Hindlimb muscle (tissue), 1 donor: ENCODE results near the gene APMAP. TPM values are rescaled to one million over a fixed set of nuclear protein-coding genes. Genes with fewer than 3 reads are reported as not detected.

Experiments
- DNase-seq: peaks from one replicate; pipeline ENCODE4 v3.0.0-alpha.2; 2013
- polyA plus RNA-seq: library from polyadenylated mRNA; unstranded; fragments of 120-200 nt; gene quantifications from one replicate; pipeline ENCODE4 v1.2.1, GENCODE V29; 2013; ENCODE audit not compliant: insufficient read length

Gene APMAP
- polyA plus RNA-seq, 1 donor, result 47.5 TPM

GRCh38 chr20:25024171-25024570, 31.6 kb upstream of the APMAP start:
- no peak for DNase-seq

DNA sequence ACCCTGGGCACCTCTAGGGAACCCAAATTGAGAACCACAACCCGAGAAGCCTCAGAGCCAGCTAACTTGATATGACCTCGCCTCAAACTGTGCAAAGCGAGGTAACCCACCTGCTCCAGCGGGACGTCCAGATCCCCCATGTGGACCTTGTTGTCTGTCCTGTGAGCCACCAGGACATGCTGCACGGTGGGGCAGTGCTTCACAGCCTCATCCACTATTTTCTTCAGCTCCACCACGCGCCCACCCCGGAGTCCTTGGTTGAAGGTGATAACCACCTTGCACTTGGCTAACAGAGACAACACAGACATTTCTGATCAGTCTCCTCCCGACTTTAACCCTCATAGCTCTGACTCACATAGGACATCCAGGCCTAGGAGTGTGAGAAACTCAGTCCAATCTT, 30.8 kb upstream of the APMAP start:
- DNase-seq, result no peak

DNA sequence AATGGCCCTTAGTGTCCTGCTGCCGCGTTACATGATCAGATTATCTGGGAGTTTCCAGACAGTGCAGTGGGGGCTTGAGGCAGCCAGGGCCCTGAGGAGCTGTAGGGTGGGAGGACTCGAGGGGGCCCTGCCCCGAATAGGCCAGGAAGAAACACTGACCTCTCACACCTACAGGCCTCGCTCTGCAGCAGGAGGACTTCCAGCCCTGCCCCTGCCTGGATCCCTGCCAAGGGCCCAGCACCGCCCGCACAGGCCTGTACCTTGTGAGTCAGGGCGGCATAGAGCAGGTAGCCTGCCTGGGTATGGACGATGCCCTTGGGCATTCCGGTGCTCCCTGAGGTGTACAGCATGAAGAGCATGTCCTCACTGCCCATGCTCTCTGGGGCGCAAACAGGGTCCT, 30.1 kb upstream of the APMAP start:
- DNase-seq, result no peak

- DNase-seq, result no peak
Measured at GRCh38 chr20:25021336-25021735, 28.8 kb upstream of the APMAP start.

GRCh38 chr20:25020901-25021301, 28.4 kb upstream of the APMAP start:
- DNase-seq, result no peak

- DNase-seq, result no peak
Measured at GRCh38 chr20:25020345-25020744, 27.8 kb upstream of the APMAP start.

DNA sequence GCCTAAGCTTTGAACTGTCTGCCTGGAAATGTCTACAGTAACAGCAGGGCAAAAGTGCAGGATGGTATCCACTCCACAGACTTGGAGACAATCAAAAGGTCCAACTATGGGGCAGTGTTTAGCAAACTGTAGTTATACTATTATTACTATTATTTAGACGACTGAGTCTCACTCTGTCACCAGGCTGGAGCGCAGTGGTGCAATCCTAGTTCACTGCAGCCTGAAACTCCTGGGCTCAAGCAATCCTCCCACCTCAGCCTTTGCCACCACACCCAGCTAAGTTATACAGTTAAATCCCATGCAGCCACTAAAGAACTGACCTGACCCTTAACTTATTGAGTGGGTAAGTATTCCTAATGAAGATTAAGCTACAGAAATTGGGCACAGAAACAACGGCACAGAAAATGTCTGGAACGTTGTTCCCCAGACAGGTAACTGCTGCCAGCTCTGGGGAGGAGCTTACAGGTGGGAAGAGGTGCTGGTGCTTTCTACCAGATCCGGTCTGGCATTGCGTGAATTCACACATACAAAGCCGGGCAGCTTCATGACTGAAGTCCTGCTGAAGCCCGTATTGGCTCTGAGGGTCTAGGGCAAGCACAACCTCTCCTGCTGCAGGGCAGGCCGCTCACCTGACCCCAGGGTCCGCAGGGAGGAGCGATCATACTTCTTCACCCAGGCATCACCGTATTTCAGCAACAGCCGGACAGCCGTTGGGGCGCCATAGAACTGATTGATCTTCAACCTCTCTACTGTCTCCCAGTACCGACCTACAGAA, 27.0 kb upstream of the APMAP start:
- no peak for DNase-seq

GRCh38 chr20:25018841-25019240, 26.3 kb upstream of the APMAP start:
- no peak for DNase-seq

DNA sequence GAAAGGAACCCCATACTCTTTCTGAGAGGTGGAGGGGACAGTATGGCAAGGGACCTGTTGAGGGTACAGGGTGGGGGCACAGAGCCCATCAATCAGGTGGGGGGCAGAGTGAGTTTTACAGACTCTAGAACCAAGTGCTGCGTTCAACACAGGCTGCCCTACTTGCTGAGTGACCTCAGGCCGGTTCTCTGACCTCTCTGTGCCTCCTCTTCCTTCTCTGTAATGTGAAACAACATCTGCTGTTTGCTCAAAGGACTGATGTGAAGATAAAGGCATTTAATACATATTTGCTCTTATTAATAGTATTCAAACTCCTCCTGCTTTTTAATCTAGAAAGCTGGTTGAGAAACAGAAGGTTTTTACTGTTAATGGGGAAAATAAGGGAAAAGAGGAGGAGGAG, 25.9 kb upstream of the APMAP start:
- DNase-seq, result no peak

- no peak for DNase-seq
Measured at GRCh38 chr20:25017257-25017803, 24.8 kb upstream of the APMAP start.

GRCh38 chr20:25016471-25016870, 23.9 kb upstream of the APMAP start:
- no peak for DNase-seq

GRCh38 chr20:25015986-25016385, 23.4 kb upstream of the APMAP start:
- no peak for DNase-seq

DNA sequence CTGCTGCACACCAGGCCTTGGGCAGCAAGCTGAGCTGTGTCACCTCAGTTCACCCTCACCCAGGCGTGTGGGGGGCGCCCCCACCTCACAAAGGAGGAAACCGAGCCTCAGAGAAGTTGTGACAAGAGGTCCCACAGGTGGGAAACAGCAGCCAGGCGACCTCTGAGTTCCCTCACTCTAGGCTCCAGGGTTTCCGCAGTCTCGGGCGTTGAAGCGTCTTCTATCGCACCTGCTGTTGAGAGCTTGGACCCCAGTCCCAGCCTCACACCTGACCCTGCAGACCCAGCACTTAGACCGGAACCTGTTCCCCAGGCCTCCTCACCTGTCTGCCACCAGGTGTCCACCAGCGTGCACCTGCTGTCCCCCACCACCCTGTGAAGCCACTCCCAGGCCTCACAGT, 22.3 kb upstream of the APMAP start:
- DNase-seq, result no peak

DNA sequence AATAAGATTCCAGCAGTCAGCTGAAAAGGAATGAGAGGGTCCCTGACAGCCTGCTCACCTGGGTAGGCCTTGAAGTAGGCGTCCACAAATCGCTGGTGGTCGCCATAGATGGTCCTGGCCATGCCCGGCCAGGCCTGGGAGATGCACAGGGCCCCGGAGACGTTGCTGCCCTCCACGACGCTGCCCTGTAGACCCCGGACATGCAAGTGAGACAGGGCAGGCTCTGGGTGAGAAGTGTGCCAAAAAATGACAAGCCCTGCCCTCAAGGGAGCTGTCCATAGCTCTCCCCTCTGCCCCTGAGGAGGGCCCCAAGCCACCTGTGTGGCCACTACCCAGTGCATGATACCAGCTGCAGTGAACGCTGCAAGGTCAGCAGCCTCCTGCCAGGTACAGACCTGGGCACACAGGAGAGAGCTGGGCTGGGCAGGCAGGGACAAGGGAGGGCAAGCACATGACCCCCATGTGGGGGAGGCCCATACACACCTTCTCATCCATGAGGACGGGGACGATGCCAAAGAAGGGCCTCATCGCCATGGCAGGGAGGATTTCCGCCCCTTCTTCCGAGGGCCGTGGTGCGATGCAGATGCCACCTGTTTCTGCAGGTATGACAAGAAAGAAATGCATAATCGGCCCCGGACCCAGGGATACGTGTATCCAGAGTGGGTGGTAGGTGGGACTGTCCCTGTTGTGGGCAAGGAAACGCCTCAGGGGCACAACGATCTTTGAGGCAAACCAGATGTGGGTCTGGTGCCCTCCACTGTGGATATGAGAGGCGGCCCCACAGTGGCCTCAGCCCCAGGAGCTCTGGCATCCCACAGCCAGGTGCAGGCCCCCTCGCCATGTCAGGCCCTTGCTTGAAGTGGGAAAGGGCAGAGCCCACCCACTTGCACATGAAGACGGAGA, 21.2 kb upstream of the APMAP start:
- no peak for DNase-seq

DNA sequence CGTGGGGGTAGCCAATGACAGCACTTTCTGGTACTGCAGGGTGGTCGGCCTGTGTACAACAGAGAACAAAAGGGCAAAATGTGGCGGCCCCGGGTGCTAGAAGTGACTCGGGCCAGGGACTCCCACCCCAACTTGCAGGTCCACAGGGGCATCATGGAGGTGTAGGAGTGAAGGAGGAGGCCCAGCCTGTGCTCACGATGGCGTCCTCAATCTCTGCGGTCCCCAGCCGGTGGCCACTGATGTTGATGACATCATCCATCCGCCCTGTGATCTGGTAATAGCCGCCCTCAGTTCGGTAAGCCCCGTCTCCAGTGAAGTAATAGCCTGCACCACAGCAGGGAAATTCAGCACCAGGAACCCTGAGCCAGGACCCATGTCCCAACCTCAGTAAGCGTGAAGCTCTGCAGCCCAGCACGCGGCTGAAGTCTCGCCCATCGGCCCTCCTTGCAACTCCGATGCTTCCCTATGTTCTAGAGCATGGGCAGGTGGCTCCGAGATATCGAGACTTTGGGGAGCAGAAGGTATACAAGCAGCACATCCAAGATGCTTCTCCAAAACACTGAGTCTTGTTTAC, 20.2 kb upstream of the APMAP start:
- no peak for DNase-seq

- no peak for DNase-seq
Measured at GRCh38 chr20:25011831-25012241, 19.3 kb upstream of the APMAP start.

GRCh38 chr20:25011261-25011660, 18.7 kb upstream of the APMAP start:
- no peak for DNase-seq

DNA sequence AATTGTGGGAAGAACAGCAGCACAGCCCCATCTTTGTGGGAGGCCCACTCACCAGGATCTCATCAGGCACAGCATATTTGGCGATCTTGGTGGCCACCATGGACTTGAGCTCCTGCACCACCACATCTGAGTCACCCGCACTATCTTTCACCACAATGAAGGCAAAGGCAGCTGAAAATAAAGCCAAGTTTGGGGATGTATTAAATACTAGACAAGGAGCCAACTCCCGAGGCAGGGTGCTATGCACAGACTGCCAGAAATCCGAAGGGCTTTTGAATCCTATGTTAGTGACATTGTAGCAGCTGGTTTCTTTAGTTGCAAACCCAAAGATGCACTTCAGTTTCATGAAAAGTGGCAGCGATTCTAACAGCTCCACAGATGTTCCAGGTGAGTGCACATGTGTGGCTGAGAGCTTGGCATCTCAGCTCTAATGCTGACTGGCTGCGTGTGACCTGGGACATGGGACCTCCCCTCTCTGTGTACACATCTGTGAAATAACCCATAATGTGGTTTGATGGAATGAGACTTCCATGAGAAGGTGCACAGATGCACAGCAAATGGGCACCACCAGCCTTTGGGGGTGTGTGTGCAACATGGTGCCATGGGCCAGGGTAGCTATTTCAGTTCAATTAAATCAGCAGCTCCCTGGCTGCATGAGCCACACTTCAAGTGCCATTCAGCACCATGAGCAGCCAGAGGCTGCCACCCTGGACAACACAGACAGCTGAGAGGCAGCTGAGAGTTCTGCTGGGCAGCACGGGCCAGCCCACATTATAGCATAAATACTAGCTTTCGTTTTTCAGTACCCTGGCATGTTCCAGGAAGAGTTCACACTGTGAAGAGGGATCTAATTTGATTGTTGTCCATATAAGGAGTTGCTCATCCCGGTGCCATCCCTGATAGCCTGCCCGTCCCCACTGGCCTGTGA, 16.9 kb upstream of the APMAP start:
- no peak for DNase-seq

DNA sequence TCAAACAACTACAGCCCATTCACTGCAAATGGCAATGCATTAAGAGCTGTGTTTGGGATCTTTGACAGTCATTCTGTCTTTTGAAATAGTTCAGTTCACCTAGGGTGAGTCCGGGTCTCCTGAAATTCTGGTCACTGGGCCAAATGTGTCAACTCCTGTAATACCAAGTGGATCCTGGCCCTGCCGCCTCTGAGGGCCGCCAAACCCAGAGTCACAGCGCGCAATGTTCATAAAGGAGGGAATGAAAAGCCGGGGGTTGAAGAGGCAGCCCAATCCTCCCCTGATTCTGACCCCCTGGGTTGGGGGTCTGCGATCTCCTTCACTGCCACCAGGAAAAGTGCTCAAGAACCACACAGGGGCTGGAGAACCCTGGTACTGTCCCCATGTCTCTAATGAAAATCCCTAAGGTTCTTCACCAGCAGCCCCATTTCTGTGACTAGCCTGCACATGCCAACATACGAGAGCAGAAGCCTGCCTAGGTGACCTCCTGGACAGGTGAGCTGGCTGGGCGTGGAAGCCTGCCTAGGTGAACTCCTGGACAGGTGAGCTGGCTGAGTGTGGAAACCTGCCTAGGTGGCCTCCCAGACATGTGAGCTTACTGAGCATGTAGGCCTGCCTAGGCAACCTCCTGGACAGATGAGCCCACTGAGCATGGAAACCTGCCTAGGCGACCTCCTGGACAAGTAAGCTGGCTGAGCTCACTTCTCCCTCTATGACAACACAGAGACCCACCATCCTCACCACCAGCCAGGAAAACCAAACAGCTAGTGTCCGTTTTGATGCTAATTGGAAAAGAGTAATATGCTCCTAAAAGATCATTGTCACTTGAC, 16.1 kb upstream of the APMAP start:
- no peak for DNase-seq

GRCh38 chr20:25007491-25008305, 15.1 kb upstream of the APMAP start:
- DNase-seq, result no peak
